ENCODE data around the gene CD109.

Gene CD109

DNA sequence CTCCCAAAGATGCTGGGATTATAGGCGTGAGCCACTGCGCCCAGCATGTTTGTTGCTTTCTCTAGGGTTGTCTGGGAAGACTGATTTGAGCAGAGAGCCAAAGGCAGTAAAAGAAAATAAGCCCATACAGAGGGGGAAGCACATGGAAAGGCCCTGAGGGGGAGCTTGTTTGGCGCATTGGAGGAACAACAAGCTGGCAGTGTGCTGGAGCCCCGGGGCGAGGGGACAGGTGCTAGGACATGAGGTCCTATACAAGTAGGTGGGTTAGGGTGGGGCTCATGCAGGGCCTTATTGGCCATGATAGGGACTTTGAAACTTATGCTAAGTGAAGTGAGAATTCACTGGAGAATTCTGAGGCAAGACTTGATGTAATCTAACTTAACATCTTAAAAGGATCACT, 35.3 kb downstream of the CD109 start:
- DNase-seq, result no peak

- DNase-seq, result peak; percentile 33
Observed at GRCh38 chr6:73732845-73733675, 37.1 kb downstream of the CD109 start.

GRCh38 chr6:73733791-73734190, 37.8 kb downstream of the CD109 start:
- no peak for DNase-seq

GRCh38 chr6:73734832-73735453, 38.9 kb downstream of the CD109 start:
- DNase-seq, result no peak

- no peak for DNase-seq
Observed at GRCh38 chr6:73738367-73739028, 42.5 kb downstream of the CD109 start.

GRCh38 chr6:73739096-73739495, 43.1 kb downstream of the CD109 start:
- DNase-seq, result peak; percentile 5

GRCh38 chr6:73742433-73742832, 46.4 kb downstream of the CD109 start:
- no peak for DNase-seq

DNA sequence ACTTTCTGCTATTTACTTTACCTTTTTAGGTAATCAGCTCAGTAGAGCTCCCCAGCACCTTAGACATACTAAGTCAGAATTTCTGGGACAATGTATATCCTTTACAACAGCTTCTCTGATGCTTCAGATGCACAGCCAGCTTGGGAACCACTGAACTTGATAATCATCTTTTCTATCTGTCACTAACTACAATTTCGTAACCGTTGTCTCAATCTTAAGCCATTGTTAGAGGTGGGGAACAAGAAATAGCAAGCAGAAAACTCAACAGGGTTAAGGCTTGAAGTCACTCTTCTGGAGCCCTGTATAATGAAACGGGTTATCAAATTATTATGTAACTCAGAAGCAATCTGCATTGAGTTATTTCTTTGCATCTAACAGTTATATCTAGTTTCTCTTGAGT, 47.1 kb downstream of the CD109 start:
- no peak for DNase-seq

DNA sequence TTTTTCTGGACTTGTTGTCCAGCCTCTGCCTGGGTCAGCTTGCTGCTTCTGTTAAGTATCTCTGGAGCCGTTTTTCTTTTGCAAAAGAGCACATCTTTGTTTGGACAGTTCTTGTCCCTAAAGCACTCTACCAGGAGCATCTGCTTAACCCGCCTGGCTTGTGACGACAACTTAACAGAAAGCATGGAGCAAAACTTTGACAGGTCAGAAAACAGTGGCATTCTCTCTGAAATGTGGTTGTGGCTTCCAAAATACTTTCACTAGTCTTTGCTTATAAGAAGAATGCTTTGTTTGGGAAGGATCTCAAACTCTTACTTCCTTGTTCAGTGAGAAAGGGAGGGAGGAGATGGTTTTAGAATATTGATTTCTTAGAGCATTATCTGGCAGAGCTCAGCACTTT, 47.6 kb downstream of the CD109 start:
- DNase-seq, result no peak

DNA sequence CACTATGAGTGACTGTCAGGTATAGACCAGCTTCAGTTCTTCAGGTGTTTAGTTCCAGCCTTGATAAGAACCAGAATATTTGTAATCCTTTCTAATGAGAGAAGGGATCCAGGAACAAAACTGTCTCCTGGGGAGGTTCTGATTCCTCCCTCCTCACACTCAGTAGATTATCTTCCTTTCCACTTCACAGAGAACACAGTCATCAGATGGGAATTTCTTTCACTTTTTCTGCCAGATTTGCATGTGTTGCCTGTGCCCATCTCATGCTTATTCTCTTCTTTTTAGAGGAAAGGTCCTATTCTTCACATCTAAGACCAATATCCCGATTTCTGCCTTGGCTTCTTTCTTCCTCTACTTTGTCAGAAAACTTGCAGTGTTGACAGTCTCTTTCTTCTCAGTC, 50.8 kb downstream of the CD109 start:
- DNase-seq, result no peak

DNA sequence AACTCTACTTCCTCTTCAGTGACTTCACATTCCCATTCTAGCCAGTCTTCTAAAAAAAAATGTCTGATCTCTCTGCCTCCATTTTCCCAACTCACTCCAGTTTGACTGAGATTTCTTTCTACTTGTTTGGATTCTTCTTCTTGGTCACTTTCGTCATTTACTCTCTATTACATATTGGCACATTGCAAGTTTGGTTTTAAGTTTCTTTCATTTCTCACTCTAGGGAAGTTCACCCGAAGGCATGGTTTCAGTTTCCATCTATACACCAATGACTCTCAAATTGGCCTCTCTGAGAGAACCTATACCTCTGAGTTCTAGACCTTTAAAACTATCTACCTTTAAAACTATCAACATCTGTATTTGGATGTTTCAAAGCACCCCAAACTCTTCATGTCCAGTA, 51.3 kb downstream of the CD109 start:
- DNase-seq, result no peak

- DNase-seq, result no peak
Observed at GRCh38 chr6:73752943-73753342, 56.9 kb downstream of the CD109 start.

DNA sequence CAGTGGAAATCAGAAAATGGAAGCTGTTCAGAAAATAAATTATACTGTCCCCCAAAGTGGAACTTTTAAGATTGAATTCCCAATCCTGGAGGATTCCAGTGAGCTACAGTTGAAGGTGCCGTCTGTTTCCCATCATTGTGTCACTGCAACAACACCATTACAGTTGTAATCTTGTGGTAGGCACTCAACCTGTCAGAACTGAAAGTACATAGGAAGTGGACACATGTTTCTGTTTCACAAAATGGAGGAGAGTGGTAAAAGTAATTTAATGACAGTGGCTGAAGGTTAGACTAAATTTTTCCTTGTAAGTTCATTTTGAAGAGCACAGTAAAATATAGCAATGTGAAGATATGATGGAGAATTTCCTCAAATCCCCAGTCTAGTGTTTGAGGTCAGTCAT, 70.0 kb downstream of the CD109 start:
- DNase-seq, result no peak

DNA sequence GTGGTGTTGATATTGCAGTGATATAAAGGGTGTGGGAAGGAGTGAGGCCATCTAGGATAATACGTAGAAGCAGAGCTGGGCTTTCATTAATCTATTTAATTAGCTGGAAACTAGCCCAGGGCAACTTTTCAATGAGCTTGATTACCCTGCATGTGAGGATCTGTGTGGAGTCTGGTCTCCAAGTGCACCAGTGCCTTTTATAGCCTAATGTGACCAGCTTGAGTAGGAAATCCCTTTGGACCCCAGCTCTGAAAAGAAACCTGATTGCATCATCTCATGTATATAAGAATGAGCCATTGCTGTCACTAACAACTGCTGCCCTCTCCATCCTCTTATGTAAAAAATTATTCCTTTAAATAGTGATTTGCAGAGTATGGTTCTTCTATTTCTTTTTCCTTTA, 72.6 kb downstream of the CD109 start:
- DNase-seq, result no peak

DNA sequence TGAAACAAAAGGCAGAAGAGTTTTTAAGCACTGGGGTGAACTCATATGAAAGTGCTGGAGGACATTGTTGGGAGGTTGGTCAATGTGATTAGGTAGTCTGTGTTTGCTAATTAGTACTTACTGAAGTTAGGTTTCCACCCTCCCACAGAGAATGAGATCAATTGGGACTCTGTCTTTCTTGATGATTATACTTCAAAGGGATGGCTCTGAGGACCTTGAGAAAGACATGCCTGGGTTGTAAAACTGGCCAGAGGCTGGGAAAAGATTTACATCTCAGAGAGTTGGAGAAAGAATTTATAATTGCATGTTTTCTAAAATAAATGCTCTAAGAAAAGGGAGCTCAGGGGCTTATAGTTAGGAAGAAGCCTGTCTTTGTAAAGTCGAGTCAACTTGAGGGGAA, 74.0 kb downstream of the CD109 start:
- no peak for DNase-seq

DNA sequence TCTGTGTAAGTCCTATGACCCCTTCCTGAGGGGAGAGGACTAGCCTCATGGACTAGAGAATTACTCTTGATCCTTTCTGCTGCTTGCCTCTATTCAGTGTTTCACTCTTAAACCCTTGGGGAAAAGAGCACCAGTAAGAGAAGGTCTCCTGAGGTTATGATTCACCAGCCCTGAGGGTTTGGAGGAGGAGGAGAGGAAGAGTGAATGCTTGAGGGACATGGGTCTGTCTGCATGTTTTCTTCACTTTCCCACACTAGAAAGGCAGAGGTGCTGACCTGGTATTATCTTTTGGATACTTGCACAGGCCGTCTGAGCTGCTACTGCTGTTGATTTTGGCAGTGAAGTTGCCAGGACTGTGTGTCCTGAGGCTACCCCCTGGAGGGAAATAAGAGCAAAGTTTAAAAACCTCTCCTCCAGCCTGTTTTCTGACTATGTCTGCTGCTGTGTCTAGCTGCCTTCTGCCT, 78.3 kb downstream of the CD109 start:
- no peak for DNase-seq

DNA sequence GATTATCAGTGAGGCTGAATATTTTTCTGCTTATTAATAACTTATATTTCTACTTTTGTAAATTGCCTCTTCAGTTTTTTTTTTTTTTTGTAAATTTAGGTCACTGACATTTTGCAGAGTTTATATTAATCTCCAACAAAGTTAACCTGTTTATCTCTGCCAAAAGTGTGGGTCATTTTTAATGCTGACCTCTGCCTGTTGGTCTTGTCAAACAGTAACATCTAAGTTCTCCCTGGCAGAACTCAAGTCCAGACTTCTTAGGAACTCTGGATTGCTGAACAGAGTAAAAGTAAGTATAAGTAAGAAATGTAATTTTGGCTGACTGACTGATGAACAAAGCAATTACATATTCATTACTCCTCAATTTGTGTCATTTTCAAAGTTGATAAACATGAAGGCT, 83.9 kb downstream of the CD109 start:
- no peak for DNase-seq

GRCh38 chr6:73782911-73783310, 86.9 kb downstream of the CD109 start:
- no peak for DNase-seq

DNA sequence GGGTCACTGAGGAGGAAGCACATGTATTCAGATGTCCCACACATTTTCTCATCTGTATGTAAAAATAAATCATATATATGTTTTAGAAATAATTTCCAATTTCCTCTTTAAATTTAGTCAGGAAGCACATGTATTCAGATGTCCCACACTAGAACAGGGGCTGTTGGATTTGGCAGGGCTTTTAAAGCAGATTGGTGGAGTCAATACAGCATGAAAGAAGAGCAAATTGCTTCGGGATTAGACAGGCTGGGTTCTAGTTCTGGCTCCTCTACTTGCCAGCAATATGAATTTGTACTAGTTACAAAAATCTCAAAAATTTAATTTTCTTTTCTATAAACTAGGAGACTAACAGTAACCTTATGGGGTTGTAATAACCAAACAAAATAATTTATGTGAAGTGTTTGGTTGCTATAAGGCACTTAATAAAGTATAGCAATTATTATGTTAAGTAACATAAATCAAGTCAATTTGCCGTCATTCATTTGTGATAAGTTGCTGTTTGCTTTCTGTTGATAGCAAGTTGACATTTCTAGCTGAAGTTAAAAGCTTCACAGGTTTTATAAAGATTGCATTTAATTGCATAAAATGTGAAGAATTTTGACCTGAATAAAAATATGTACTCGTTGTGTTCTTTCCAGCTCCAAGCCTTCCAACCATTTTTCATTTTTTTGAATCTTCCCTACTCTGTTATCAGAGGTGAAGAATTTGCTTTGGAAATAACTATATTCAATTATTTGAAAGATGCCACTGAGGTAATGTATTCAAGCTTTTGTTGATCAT, 88.9 kb downstream of the CD109 start:
- no peak for DNase-seq

GRCh38 chr6:73790574-73790973, 94.6 kb downstream of the CD109 start:
- DNase-seq, result no peak

GRCh38 chr6:73791336-73791735, 95.3 kb downstream of the CD109 start:
- no peak for DNase-seq

- no peak for DNase-seq
Observed at GRCh38 chr6:73792738-73793137, 96.7 kb downstream of the CD109 start.

GRCh38 chr6:73796881-73797280, 100.9 kb downstream of the CD109 start:
- DNase-seq, result no peak
